GM18907 (cell line): ENCODE measurements around the gene ACTR10.
"Not testable (repeated sequence)": the region's sequence is repeated elsewhere in the genome, so short reads cannot be mapped to it uniquely, and the experiment has no call there.

Experiments
- ATAC-seq: cut with Tn5 transposase; IDR thresholded peaks from one replicate; pipeline ENCODE4 v1.9.1; 2021; ENCODE audit warnings: mild to moderate bottlenecking, moderate library complexity; ENCODE audit not compliant: unreplicated experiment

The ACTR10 gene

DNA sequence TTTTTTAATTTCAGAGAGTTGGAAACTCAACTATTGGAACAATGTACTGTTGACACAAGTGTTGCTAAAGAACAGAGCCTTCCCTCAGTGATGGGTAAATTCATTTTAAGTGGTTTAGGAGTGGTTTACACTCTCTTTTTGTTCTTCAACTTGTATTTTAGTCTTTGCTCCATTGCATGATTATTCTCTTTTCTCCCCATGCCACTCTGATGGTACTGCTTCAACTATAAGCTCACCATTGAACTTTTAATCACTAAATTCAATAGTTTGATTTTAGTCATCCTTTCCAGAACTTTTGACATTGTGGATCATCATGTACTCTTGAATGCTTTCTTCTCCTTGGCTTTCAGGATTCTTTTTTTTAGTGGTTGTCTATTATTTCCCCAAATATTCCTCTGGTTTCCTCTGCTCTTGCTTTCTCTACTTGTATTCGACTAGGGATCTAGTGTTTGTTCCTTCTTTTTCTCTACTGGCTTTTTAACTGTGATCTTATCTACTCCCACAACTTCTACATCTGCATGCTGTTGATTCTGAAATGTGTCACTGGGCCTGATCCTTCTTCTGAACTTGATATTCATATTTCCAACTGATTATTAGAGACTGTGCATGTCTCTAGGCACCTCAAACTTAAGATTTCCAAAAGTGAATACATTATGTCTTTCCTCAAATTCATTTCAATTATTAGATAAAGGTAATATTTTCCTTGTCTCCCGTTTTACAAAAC, 15.4 kb downstream of the ACTR10 start:
- ATAC-seq, result no peak

DNA sequence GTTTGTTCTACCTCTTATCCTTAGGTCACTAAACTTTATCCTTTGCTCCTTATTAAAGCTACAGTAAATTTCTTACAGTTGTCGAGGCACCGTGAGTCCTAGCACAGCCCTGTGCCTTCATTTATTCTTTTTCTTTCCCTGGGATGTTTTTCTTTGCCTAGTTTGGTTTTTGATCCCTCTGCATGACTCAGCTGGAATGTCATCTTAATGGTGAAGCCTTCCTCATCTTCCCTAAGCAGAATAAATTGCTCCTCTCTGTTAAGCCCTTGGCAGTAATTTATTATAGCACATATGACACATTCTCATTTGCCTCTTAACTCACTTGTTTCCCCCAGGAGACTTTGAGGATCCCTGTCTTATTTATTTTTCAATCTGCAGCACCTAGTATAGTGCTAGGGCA, 16.6 kb downstream of the ACTR10 start:
- no peak for ATAC-seq

GRCh38 chr14:58227096-58227819, 27.3 kb downstream of the ACTR10 start:
- no peak for ATAC-seq

DNA sequence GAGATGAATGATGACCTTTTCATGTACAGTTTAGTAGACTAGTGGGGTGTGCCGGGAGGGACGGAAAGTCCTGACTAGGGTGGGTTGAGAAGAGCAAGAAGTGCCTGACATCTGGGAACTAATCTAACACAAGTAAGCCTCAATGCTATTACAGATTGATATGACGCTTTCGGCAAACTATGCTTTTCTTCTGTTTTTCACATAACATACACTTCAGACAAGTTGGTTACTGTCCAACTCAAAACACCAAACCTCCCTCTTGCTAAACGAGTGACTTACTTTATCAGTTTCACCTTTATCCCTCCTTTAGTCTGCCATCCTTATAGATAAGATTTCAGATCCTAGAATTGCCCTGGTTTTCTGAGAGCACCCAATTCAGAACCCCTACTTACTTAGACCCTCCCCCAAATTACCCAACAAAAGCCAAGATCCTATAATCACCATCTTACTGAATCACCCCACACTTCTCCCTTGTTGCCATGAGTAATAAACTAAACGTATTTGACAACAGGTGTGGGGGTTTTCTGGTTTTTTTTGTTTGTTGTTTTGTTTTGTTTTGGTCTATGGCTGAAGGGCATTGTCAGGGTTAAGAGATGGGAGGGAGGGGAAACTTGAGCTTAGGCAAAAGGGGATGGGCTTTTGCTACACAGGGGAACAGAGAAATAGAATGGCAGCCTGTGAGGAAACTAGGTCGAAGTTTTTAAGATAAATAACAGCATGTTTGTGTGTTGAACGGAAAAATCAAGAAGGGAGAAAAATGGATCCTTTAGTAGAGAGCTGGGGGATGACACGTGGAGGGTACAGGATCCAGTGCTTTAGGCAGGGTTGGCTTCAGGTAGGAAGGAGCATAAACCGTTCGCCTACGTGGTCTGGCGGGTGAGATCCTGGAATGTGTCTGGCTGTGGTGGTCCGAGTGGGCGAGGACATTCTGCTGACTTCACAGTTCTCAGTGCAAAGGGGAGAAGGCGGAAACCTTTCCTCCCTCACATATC, 38.6 kb downstream of the ACTR10 start:
- ATAC-seq, result no peak

DNA sequence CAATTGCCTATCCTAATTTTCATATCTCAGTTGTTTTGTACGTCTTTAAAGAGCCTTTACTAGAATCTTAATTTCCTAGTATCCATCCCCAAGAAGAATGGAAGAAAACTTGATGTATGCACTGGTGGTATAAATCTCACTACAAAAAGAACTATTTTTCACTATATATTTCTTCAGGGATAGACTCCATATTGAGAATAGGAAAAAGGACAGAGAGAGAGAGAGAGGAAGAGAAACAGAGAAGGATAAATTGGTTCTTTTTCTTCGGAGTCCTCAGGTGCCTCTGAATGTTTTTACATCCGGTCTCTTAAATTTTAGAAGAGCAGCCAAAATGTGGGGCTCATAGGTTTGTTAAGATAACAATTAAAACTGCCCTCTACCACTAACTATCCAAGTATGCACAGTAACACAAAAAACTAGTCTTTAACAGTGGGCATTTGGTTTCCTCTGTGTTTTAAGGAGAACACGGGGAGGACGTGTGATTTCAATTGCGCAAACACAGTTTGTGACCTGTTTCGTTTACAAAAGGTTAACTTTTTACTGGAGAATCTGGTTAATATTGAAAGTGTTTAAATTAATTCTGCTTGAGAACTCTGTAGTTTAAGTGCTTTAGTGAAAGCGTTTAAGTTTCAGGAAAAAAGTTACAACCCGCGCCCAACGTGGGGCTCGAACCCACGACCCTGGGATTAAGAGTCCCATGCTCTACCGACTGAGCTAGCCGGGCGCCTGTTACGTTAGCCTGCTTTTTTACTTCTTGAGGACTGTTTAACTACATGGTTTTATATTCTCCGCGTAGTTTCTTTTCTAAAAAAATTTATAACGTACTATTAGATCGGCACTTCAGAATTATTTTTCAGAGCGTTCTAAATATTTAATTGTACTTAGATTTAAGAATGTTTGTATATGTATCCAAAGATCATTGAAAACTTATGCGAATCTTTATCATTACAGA, 39.6 kb downstream of the ACTR10 start:
- peak; percentile 29 for ATAC-seq

DNA sequence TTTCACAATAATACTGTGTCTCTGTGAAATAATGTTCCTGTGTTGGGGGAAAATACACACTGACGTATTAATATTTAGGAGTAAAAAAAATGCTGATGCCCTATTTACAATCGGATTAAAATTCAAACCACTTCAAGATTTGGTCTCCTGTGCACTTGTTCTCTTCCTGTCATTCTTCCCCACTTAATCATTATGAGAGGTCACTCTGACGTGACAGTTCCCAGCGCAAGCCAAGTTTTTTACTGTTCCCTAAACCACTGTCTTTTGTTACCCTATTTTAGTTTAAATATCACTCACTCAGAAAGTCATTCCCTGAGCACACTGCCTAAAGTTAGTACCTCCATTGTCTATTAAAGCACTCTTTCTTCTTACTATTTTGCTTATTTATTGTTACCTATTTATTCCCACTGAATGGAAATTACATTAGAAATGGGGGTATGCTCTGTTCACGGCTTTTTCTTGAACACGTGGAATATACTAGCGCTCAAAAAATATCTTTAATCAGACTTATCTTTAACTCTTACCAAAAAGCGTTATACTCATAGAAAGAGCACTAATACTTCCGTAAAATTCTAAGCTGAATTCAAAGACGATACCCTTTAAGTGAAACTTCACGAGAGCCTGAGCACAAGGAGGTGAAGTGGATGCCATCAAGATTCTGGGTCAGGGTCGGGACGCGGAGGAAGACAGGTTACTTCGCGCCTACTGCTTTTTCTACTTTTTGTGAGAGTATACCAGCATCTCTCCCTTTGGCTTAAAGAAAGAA, 44.0 kb downstream of the ACTR10 start:
- peak; percentile 46 for ATAC-seq

DNA sequence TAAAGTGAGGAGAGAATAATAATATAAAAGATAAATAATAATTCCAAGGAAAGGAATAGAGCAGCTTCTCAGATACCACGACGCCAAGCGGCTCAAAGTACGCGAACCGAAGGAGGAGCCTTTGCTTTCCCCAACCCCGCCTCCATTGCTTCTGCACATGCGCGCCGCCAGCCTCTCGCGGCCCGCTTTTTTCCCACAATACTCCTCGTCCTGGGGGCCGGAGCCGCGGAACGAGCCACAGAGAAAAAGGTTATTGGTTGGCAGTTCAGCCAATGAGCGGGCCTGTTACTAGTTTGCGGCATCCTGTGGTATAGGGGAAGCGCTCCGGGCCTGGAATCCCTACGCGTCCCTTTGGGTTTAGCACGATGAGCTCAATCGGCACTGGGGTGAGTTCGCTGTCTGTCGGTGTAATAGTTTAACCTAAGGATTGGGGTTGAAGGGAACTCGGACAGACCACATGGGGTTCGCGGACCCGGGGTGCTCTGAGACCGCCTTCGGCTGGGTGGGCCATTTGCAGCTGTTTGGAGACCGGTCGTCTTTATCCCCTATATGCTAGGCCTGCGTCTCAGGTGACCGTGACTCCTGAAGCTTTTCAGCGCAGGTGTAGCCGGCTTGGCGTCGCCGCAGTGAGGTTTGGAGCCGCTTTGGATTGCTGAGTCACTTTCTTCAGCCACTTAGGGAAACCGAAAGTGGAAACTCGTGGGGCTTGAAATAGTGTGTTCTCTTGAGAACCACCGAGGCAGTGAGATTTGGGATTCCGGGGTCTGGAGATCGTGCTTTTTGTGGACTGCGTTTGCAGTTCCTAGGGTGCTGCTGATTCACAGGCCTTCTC, 44.8 kb downstream of the ACTR10 start, which contains the start of gene PSMA3:
TSS of gene PSMA3 (plus strand) at position 288 of the 832 bp plus-strand sequence. CDS start at position 366, 78 bp downstream.
- ATAC-seq, result peak; percentile 92

- ATAC-seq, result no peak
Measured at GRCh38 chr14:58245562-58245961, 45.6 kb downstream of the ACTR10 start.

GRCh38 chr14:58249611-58250010, 49.7 kb downstream of the ACTR10 start:
- ATAC-seq, result no peak

- ATAC-seq, result no peak
Measured at GRCh38 chr14:58258156-58258555, 58.2 kb downstream of the ACTR10 start.

DNA sequence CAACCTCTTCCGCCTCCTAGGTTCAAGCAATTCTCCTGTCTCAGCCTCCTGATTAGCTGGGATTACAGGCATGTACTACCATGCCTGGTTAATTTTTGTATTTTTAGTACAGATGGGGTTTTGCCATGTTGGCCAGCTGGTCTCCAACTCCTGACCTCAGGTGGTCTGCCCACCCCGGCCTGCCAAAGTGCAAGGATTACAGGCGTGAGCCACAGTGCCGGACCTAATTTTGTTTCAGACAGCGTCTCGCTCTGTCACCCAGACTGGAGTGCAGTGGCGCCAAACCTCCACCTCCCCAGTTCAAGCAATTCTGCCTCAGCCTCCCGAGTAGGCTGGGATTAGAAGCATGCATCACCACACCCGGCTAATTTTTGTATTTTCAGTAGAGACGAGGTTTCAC, 62.1 kb downstream of the ACTR10 start:
- not testable (repeated sequence) for ATAC-seq

DNA sequence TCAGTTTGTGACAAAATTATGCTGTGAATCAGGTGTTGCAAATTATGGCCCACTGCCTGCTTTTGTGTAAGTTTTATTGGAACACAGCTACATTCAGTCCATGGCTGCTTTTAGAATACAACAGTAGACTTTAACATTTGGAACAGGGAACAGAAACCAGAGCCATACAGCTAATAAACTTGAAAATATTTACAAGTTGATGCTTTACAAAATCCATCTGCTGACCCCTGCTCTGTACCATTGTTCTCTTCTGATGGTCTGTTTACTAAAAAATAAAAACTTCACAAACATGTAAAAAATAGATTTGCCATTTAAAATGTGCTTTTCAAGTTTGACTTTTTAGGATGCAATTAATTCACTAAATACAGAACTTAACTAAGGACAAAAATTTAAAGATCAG, 65.5 kb downstream of the ACTR10 start:
- ATAC-seq, result no peak

DNA sequence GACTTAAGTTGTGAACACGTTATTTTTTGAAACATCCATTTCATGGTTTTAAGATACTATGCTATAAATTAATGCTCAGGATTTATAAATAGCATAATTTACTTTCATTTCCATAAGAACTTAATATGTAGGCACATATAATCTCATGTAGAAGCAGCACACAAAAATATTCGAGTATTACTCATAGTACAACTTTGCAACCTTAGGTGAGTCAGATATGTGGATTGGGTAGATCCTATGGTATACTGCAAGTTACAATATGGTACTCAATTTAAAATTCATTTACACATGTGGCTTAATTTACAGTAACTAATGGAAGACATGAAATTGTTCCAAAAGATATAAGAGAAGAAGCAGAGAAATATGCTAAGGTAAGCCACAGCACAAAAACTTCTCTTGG, 70.7 kb downstream of the ACTR10 start:
- ATAC-seq, result no peak

- no peak for ATAC-seq
Measured at GRCh38 chr14:58272588-58273372, 72.8 kb downstream of the ACTR10 start.

DNA sequence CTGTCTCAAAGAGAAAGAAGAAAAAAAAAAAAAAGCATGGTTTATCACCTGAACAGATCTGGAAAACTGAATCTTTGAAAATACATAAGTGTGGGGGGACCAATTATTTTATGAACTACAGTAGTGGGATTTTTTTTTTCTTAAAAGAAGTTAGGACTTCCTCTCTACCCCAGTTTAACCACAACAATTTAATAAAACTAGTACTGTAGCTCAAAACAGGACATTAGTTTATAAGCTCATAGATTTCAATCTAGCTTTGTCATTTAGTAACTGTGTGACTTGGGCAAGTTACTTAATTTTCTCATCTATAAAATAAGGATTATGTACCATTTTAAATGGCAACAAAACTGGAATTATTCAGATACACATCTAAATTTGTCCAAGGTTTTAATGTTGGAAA, 74.9 kb downstream of the ACTR10 start:
- ATAC-seq, result no peak

DNA sequence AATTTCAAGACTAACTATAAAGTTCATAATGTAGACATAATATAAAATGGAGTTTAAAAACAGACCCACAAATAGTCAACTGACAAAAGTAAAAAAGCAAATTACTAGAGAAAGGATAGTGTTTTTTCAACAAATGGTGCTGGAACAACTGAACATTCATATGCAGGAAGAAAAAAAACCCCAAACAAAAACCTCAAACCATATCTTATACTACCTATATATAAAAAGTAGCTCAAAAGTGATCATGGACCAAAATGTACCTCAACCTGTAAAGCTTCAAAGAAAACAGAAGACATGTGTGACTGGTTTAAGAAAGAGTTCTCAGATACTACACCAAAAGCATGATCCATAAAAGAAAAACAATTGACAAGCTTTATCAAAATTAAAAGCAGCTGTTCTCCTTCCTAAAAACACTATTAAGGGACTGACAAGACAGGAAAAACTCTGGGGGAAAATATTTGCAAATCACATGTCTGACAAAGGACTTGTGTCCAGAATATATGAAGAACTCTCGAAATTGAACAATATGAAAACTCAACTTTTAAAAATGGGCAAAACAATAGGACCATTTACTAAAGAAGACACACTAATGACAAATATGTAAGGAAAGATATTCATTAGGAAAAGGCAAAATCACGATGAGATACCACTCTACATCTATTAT, 75.7 kb downstream of the ACTR10 start:
- no peak for ATAC-seq

DNA sequence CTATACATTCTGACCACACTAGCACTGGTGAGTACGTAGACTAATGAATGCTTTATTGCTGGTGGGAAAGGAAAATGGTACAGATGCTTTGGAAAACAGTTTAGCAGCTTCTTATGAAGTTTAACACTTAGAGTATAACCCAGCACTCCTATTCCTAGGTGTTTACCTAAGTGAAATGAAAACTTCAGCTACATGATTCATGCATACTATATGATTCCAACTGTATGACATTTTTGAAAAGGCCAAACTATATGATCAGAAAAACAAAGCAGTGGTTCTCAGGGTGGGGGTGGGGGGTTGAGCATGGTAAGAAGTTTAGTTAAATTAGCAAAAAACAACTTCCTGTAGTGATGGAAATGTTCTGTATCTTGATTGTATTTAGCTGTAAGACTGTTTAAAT, 76.3 kb downstream of the ACTR10 start:
- no peak for ATAC-seq
